ENCODE results near the gene LIPH.

Gene LIPH

GRCh38 chr3:185584686-185585085 lies 32.3 kb upstream of the LIPH start:
- no peaks in the 10 kb centered on the region for H3K27me3 ChIP-seq (ENCODE audit: insufficient read depth, low read length, poor library complexity, severe bottlenecking)
- H3K4me3 ChIP-seq (ENCODE audit: low read length, poor library complexity, severe bottlenecking), result no peak overlapping the region
- no peak for TF ChIP-seq EZH2phosphoT487 (IDR thresholded peaks at IDR 0.05; ENCODE audit: borderline replicate concordance)
- TF ChIP-seq CTCF (conservative IDR thresholded peaks at IDR 0.05; ENCODE audit: low read length), result no peak
- H3K79me2 ChIP-seq (ENCODE audit: insufficient read depth, low read length), result peaks cover 33% of the 10 kb centered on the region
- H3K4me2 ChIP-seq (ENCODE audit: low read depth, low read length, poor library complexity, severe bottlenecking), result no peak overlapping the region
- H4K20me1 ChIP-seq (ENCODE audit: insufficient read depth, low read length, poor library complexity, severe bottlenecking), result peaks cover 3% of the 10 kb centered on the region
- H3F3A ChIP-seq (ENCODE audit: low read depth), result no peaks in the 10 kb centered on the region
- no peaks in the 10 kb centered on the region for H3K9me2 ChIP-seq (replicated peaks; ENCODE audit: low read depth, low read length)
- peaks cover 23% of the 10 kb centered on the region for H3K4me1 ChIP-seq (ENCODE audit: insufficient read depth, low read length, poor library complexity, severe bottlenecking)
- no peaks in the 10 kb centered on the region for H3K36me3 ChIP-seq (ENCODE audit: insufficient read depth, low read length)
- H3K9me3 ChIP-seq (ENCODE audit: insufficient read depth, low read depth, low read length), result no peaks in the 10 kb centered on the region
- H3K9ac ChIP-seq (ENCODE audit: low read depth, low read length, poor library complexity, severe bottlenecking), result no peak overlapping the region
- no peak overlapping the region for H2AFZ ChIP-seq (ENCODE audit: low read length)

GRCh38 chr3:185583925-185584324 lies 31.5 kb upstream of the LIPH start:
- TF ChIP-seq CTCF (conservative IDR thresholded peaks at IDR 0.05; ENCODE audit: low read length), result no peak
- no peak for TF ChIP-seq EZH2phosphoT487 (IDR thresholded peaks at IDR 0.05; ENCODE audit: borderline replicate concordance)
- Histone ChIP-seq H3K36me3 (ENCODE audit: insufficient read depth, low read length) (no peaks in the 10 kb centered on the region), H3K27me3 (ENCODE audit: insufficient read depth, low read length, poor library complexity, severe bottlenecking) (no peaks in the 10 kb centered on the region), H3F3A (ENCODE audit: low read depth) (no peaks in the 10 kb centered on the region), H4K20me1 (ENCODE audit: insufficient read depth, low read length, poor library complexity, severe bottlenecking) (peaks cover 3% of the 10 kb centered on the region), H3K4me2 (ENCODE audit: low read depth, low read length, poor library complexity, severe bottlenecking) (no peak overlapping the region), H3K4me1 (ENCODE audit: insufficient read depth, low read length, poor library complexity, severe bottlenecking) (peaks cover 18% of the 10 kb centered on the region), H3K4me3 (ENCODE audit: low read length, poor library complexity, severe bottlenecking) (no peak overlapping the region), H3K9ac (ENCODE audit: low read depth, low read length, poor library complexity, severe bottlenecking) (no peak overlapping the region), H3K9me3 (ENCODE audit: insufficient read depth, low read depth, low read length) (no peaks in the 10 kb centered on the region), H3K9me2 (replicated peaks; ENCODE audit: low read depth, low read length) (no peaks in the 10 kb centered on the region), H2AFZ (ENCODE audit: low read length) (no peak overlapping the region), H3K79me2 (ENCODE audit: insufficient read depth, low read length) (peaks cover 25% of the 10 kb centered on the region)

GRCh38 chr3:185582871-185583270 lies 30.5 kb upstream of the LIPH start:
- no peak for TF ChIP-seq EZH2phosphoT487 (IDR thresholded peaks at IDR 0.05; ENCODE audit: borderline replicate concordance)
- TF ChIP-seq CTCF (conservative IDR thresholded peaks at IDR 0.05; ENCODE audit: low read length), result no peak
- Histone ChIP-seq H3F3A (ENCODE audit: low read depth) (no peaks in the 10 kb centered on the region), H3K4me3 (ENCODE audit: low read length, poor library complexity, severe bottlenecking) (no peak overlapping the region), H4K20me1 (ENCODE audit: insufficient read depth, low read length, poor library complexity, severe bottlenecking) (no peaks in the 10 kb centered on the region), H3K9me2 (replicated peaks; ENCODE audit: low read depth, low read length) (no peaks in the 10 kb centered on the region), H3K36me3 (ENCODE audit: insufficient read depth, low read length) (no peaks in the 10 kb centered on the region), H3K27me3 (ENCODE audit: insufficient read depth, low read length, poor library complexity, severe bottlenecking) (no peaks in the 10 kb centered on the region), H3K9ac (ENCODE audit: low read depth, low read length, poor library complexity, severe bottlenecking) (no peak overlapping the region), H3K9me3 (ENCODE audit: insufficient read depth, low read depth, low read length) (no peaks in the 10 kb centered on the region), H3K4me2 (ENCODE audit: low read depth, low read length, poor library complexity, severe bottlenecking) (no peak overlapping the region), H3K4me1 (ENCODE audit: insufficient read depth, low read length, poor library complexity, severe bottlenecking) (peaks cover 11% of the 10 kb centered on the region), H2AFZ (ENCODE audit: low read length) (no peak overlapping the region), H3K79me2 (ENCODE audit: insufficient read depth, low read length) (peaks cover 16% of the 10 kb centered on the region)
